ENCODE measurements around the gene MGAT4A.
"Not testable (repeated sequence)": the region's sequence is repeated elsewhere in the genome, so short reads cannot be mapped to it uniquely, and the experiment has no call there.

Gene MGAT4A

GRCh38 chr2:98606431-98606830 lies 124.5 kb downstream of the MGAT4A start:
- H3K4me3 ChIP-seq (ENCODE audit: low read depth, low read length) = no peak overlapping the region
- DNase-seq (ENCODE audit: low read depth) = no peak
- TF ChIP-seq CTCF (IDR thresholded peaks at IDR 0.05; ENCODE audit: low read depth, low read length, missing control alignments) = no peak

- no peak for DNase-seq (ENCODE audit: low read depth)
- TF ChIP-seq CTCF (IDR thresholded peaks at IDR 0.05; ENCODE audit: low read depth, low read length, missing control alignments) = no peak
- no peak overlapping the region for H3K4me3 ChIP-seq (ENCODE audit: low read depth, low read length)
Observed at GRCh38 chr2:98605076-98605475, 125.9 kb downstream of the MGAT4A start.

- no peak for TF ChIP-seq CTCF (IDR thresholded peaks at IDR 0.05; ENCODE audit: low read depth, low read length, missing control alignments)
- no peak overlapping the region for H3K4me3 ChIP-seq (ENCODE audit: low read depth, low read length)
- no peak for DNase-seq (ENCODE audit: low read depth)
Observed at GRCh38 chr2:98604547-98604946, 126.4 kb downstream of the MGAT4A start.

GRCh38 chr2:98601532-98602132 lies 129.3 kb downstream of the MGAT4A start:
- no peak for DNase-seq (ENCODE audit: low read depth)
- H3K4me3 ChIP-seq (ENCODE audit: low read depth, low read length) = no peak overlapping the region
- TF ChIP-seq CTCF (IDR thresholded peaks at IDR 0.05; ENCODE audit: low read depth, low read length, missing control alignments) = peak; percentile 81

- TF ChIP-seq CTCF (IDR thresholded peaks at IDR 0.05; ENCODE audit: low read depth, low read length, missing control alignments) = no peak
Observed at GRCh38 chr2:98598781-98599428, 132.0 kb downstream of the MGAT4A start.

GRCh38 chr2:98594665-98595064 lies 136.3 kb downstream of the MGAT4A start:
- not testable (repeated sequence) for DNase-seq (ENCODE audit: low read depth); H3K4me3 ChIP-seq (ENCODE audit: low read depth, low read length)

More at GRCh38 chr2:98598781-98599428, 132.0 kb downstream of the MGAT4A start:
- no peak overlapping the region for H3K4me3 ChIP-seq (ENCODE audit: low read depth, low read length)
- DNase-seq (ENCODE audit: low read depth) = no peak

GRCh38 chr2:98592565-98592964 lies 138.4 kb downstream of the MGAT4A start:
- DNase-seq (ENCODE audit: low read depth) = no peak
- no peak overlapping the region for H3K4me3 ChIP-seq (ENCODE audit: low read depth, low read length)
- TF ChIP-seq CTCF (IDR thresholded peaks at IDR 0.05; ENCODE audit: low read depth, low read length, missing control alignments) = no peak
